Lower leg skin (tissue), 4 donors: ENCODE measurements around the gene ILK. TPM values are rescaled to one million over a fixed set of nuclear protein-coding genes. Genes with fewer than 3 reads are reported as not detected.

Experiments used
- DNase-seq, 2 donors: peaks; one replicate each; pipeline ENCODE4 v3.0.0-alpha.2; 2019; ENCODE audit warnings: low spot score in 2 of 2
- H3K4me3 ChIP-seq: fragments of 200-600 bp; sonication (generic); 2 replicates; pipeline ENCODE4 v1.5.1; 2017; ENCODE audit warnings: mild to moderate bottlenecking, low read depth; ENCODE audit not compliant: poor library complexity, severe bottlenecking
- CTCF ChIP-seq, 3 donors: fragments of 450-650 bp; IDR thresholded peaks; one replicate each; pipeline ENCODE4 v1.5.1; 2016; ENCODE audit warnings: antibody characterized with exemption in 3 of 3, mild to moderate bottlenecking in 3 of 3, moderate library complexity in 2 of 3
- POLR2A ChIP-seq, 2 donors: fragments of 450-650 bp; IDR thresholded peaks; one replicate each; pipeline ENCODE4 v1.6.1; 2016 to 2017; ENCODE audit warnings: antibody characterized with exemption in 2 of 2, mild to moderate bottlenecking in 1 of 2, moderate library complexity in 1 of 2
- WGBS, 2 donors: methylation state at CpG; one replicate each; pipeline ENCODE4 v1.1.5; 2018; 5-methylcytosine and 5-hydroxymethylcytosine counted together
- intact Hi-C: fragments of 100-400 bp; cut with DNase I; formaldehyde crosslinking; loops from one replicate; pipeline ENCODE4 v1.15.0; 2023; ENCODE audit warnings: low total_unique reads
- total RNA-seq, 4 donors: library from RNA; depleted of rRNA; stranded (reverse); fragments of >200 nt; gene quantifications; one replicate each; pipeline ENCODE4 v1.1.0, GENCODE V29; 2016

Gene ILK
- total RNA-seq, 4 donors from 2014 or later, result 68.1 to 91.0 (median 74.8) TPM

GRCh38 chr11:6610591-6610990, 7.0 kb downstream of the ILK start:
- no peak for TF ChIP-seq CTCF (IDR thresholded peaks at IDR 0.05)
- no peak for TF ChIP-seq POLR2A (IDR thresholded peaks at IDR 0.05)
- WGBS, 2 donors, result 85 to 89% methylated on average over 6 of the region's 6 CpGs
- H3K4me3 ChIP-seq, result no peak overlapping the region
- intact Hi-C loops, result no loop called here
- DNase-seq, result peak; percentile 20 to 81

GRCh38 chr11:6611092-6611962, 7.8 kb downstream of the ILK start:
- H3K4me3 ChIP-seq, result peak overlapping the region; percentile 67
- intact Hi-C loops, result no loop called here
- 11 to 12% methylated on average over 34 to 37 of the region's 39 CpGs for WGBS, 2 donors
- no peak for TF ChIP-seq POLR2A (IDR thresholded peaks at IDR 0.05)
- TF ChIP-seq CTCF (IDR thresholded peaks at IDR 0.05), result no peak
- DNase-seq, result peak in 1 of 2 donors; percentile 92

- H3K4me3 ChIP-seq, result peak overlapping the region; percentile 67
- TF ChIP-seq CTCF (IDR thresholded peaks at IDR 0.05) (no peak), POLR2A (IDR thresholded peaks at IDR 0.05) (no peak)
- WGBS, 2 donors, result 0% methylated on average over 5 of the region's 36 CpGs; no CpG with 5 or more reads in 1 of the 2 donors
- intact Hi-C loops, result no loop called here
- DNase-seq, result no peak
Measured at GRCh38 chr11:6611963-6612212, 8.3 kb downstream of the ILK start.

- DNase-seq, result peak; percentile 97 to 99
- WGBS, 2 donors, result 1% methylated on average over 37 to 44 of the region's 51 CpGs
- intact Hi-C loops, result no loop called here
- peak in 1 of 2 donors; percentile 49 for TF ChIP-seq POLR2A (IDR thresholded peaks at IDR 0.05)
- TF ChIP-seq CTCF (IDR thresholded peaks at IDR 0.05), result peak in 1 of 3 donors; percentile 12
- H3K4me3 ChIP-seq, result peak within 1 kb of the TSS; percentile 67
Measured at GRCh38 chr11:6612213-6613041, 8.9 kb downstream of the ILK start, which contains the start of gene TAF10. TAF10 (minus strand) TSS chr11:6612216; CDS start chr11:6612189, 27 bp downstream.

GRCh38 chr11:6613496-6613895, 9.9 kb downstream of the ILK start:
- intact Hi-C loops, result no loop called here
- TF ChIP-seq POLR2A (IDR thresholded peaks at IDR 0.05) (no peak), CTCF (IDR thresholded peaks at IDR 0.05) (no peak)
- no peak overlapping the region for H3K4me3 ChIP-seq
- WGBS, 2 donors, result 89 to 92% methylated on average over 3 of the region's 3 CpGs
- no peak for DNase-seq
